WTC11 (cell line): ENCODE measurements around the gene ACOXL.

Source experiments
- IRF2 ChIP-seq: sonication (generic); formaldehyde crosslinking; IDR thresholded peaks from 2 replicates; pipeline ENCODE4 v1.8.0; 2022; ENCODE audit warnings: low read depth, missing genetic modification reagents, borderline replicate concordance
- TF ChIP-seq, protein P1 (sequence below): sonication (generic); formaldehyde crosslinking; IDR thresholded peaks from 2 replicates; pipeline ENCODE4 v1.8.0; 2023; ENCODE audit warnings: missing genetic modification reagents, mild to moderate bottlenecking, borderline replicate concordance
- TF ChIP-seq, protein P2 (sequence below): fragments of 200-600 bp; IDR thresholded peaks from 2 replicates; pipeline ENCODE4 v1.8.0; 2022; ENCODE audit warnings: antibody characterized with exemption
- TF ChIP-seq, protein P3 (sequence below): sonication (generic); formaldehyde crosslinking; IDR thresholded peaks from 2 replicates; pipeline ENCODE4 v1.8.0; 2022; ENCODE audit warnings: mild to moderate bottlenecking, missing genetic modification reagents

DNA sequence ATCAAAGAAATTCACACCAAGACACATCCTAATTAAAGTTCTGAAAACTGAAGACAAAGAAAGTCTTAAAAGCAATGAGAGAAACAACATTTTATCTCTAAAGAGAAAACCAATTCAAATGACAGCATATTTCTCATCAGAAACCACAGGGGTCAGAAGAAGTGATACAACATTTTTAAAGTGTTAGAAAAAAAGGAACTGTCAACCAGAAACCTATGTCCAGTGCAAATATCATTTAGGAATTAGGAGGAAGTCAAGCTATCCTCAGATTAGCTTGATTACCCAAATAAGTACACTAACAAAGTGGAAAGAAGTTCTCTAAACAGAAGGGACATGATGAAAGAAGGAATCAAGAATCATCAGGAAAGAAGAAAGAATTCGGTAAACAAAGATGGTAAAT is 328.8 kb downstream of the ACOXL start:
- TF ChIP-seq, protein P1, sequence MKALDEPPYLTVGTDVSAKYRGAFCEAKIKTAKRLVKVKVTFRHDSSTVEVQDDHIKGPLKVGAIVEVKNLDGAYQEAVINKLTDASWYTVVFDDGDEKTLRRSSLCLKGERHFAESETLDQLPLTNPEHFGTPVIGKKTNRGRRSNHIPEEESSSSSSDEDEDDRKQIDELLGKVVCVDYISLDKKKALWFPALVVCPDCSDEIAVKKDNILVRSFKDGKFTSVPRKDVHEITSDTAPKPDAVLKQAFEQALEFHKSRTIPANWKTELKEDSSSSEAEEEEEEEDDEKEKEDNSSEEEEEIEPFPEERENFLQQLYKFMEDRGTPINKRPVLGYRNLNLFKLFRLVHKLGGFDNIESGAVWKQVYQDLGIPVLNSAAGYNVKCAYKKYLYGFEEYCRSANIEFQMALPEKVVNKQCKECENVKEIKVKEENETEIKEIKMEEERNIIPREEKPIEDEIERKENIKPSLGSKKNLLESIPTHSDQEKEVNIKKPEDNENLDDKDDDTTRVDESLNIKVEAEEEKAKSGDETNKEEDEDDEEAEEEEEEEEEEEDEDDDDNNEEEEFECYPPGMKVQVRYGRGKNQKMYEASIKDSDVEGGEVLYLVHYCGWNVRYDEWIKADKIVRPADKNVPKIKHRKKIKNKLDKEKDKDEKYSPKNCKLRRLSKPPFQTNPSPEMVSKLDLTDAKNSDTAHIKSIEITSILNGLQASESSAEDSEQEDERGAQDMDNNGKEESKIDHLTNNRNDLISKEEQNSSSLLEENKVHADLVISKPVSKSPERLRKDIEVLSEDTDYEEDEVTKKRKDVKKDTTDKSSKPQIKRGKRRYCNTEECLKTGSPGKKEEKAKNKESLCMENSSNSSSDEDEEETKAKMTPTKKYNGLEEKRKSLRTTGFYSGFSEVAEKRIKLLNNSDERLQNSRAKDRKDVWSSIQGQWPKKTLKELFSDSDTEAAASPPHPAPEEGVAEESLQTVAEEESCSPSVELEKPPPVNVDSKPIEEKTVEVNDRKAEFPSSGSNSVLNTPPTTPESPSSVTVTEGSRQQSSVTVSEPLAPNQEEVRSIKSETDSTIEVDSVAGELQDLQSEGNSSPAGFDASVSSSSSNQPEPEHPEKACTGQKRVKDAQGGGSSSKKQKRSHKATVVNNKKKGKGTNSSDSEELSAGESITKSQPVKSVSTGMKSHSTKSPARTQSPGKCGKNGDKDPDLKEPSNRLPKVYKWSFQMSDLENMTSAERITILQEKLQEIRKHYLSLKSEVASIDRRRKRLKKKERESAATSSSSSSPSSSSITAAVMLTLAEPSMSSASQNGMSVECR (CRISPR knock-in tag), result no peak
- TF ChIP-seq, protein P2, sequence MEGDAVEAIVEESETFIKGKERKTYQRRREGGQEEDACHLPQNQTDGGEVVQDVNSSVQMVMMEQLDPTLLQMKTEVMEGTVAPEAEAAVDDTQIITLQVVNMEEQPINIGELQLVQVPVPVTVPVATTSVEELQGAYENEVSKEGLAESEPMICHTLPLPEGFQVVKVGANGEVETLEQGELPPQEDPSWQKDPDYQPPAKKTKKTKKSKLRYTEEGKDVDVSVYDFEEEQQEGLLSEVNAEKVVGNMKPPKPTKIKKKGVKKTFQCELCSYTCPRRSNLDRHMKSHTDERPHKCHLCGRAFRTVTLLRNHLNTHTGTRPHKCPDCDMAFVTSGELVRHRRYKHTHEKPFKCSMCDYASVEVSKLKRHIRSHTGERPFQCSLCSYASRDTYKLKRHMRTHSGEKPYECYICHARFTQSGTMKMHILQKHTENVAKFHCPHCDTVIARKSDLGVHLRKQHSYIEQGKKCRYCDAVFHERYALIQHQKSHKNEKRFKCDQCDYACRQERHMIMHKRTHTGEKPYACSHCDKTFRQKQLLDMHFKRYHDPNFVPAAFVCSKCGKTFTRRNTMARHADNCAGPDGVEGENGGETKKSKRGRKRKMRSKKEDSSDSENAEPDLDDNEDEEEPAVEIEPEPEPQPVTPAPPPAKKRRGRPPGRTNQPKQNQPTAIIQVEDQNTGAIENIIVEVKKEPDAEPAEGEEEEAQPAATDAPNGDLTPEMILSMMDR, result no peak
- no peak for TF ChIP-seq IRF2 (CRISPR knock-in tag)
- TF ChIP-seq, protein P3, sequence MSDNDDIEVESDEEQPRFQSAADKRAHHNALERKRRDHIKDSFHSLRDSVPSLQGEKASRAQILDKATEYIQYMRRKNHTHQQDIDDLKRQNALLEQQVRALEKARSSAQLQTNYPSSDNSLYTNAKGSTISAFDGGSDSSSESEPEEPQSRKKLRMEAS, result no peak
